ENCODE measurements around the gene ADAMTS7. TPM values are rescaled to one million over a fixed set of nuclear protein-coding genes. Genes with fewer than 3 reads are reported as not detected.
"Not testable (repeated sequence)": the region's sequence is repeated elsewhere in the genome, so short reads cannot be mapped to it uniquely, and the experiment has no call there.

ADAMTS7 gene
- total RNA-seq, 2 experiments from 2014 or later = 0.10 to 0.21 TPM

- H3K9me3 Mint-ChIP-seq = no peaks in the 10 kb centered on the region
- no peak overlapping the region for H3K27ac Mint-ChIP-seq
- peaks cover 4% of the 10 kb centered on the region for H3K4me1 Mint-ChIP-seq
- H3K36me3 Mint-ChIP-seq = no peaks in the 10 kb centered on the region
- peaks cover 14% of the 10 kb centered on the region for H3K27me3 Mint-ChIP-seq
- no peak overlapping the region for H3K4me3 Mint-ChIP-seq
- no peak for DNase-seq
Observed at GRCh38 chr15:78740904-78741274, 70.4 kb downstream of the ADAMTS7 start.

- no peak overlapping the region for H3K4me3 Mint-ChIP-seq
- no peaks in the 10 kb centered on the region for H3K9me3 Mint-ChIP-seq
- H3K27ac Mint-ChIP-seq = no peak overlapping the region
- peak; percentile 75 for DNase-seq
- H3K27me3 Mint-ChIP-seq = peaks cover 14% of the 10 kb centered on the region
- peaks cover 4% of the 10 kb centered on the region for H3K4me1 Mint-ChIP-seq
- no peaks in the 10 kb centered on the region for H3K36me3 Mint-ChIP-seq
Observed at GRCh38 chr15:78739996-78740903, 71.0 kb downstream of the ADAMTS7 start.

- H3K9me3 Mint-ChIP-seq = no peaks in the 10 kb centered on the region
- H3K4me3 Mint-ChIP-seq = no peak overlapping the region
- no peaks in the 10 kb centered on the region for H3K36me3 Mint-ChIP-seq
- DNase-seq = no peak
- peaks cover 18% of the 10 kb centered on the region for H3K27me3 Mint-ChIP-seq
- no peak overlapping the region for H3K27ac Mint-ChIP-seq
- peaks cover 4% of the 10 kb centered on the region for H3K4me1 Mint-ChIP-seq
Observed at GRCh38 chr15:78739206-78739605, 72.1 kb downstream of the ADAMTS7 start.

- not testable (repeated sequence) for H3K27ac Mint-ChIP-seq, H3K4me1 Mint-ChIP-seq, DNase-seq, H3K36me3 Mint-ChIP-seq, H3K4me3 Mint-ChIP-seq, H3K9me3 Mint-ChIP-seq
- peaks cover 18% of the 10 kb centered on the region for H3K27me3 Mint-ChIP-seq
Observed at GRCh38 chr15:78737931-78738558, 73.2 kb downstream of the ADAMTS7 start.

GRCh38 chr15:78737187-78737820 is 74.0 kb downstream of the ADAMTS7 start:
- H3K4me1 Mint-ChIP-seq = peaks cover 4% of the 10 kb centered on the region
- H3K9me3 Mint-ChIP-seq = no peaks in the 10 kb centered on the region
- no peak for DNase-seq
- H3K4me3 Mint-ChIP-seq = no peak overlapping the region
- no peaks in the 10 kb centered on the region for H3K36me3 Mint-ChIP-seq
- H3K27me3 Mint-ChIP-seq = peaks cover 18% of the 10 kb centered on the region
- no peak overlapping the region for H3K27ac Mint-ChIP-seq

- not testable (repeated sequence) for DNase-seq, H3K36me3 Mint-ChIP-seq, H3K27ac Mint-ChIP-seq, H3K4me1 Mint-ChIP-seq, H3K9me3 Mint-ChIP-seq, H3K4me3 Mint-ChIP-seq
- H3K27me3 Mint-ChIP-seq = peaks cover 18% of the 10 kb centered on the region
Observed at GRCh38 chr15:78736286-78736685, 75.0 kb downstream of the ADAMTS7 start.

- no peak for DNase-seq
- peaks cover 11% of the 10 kb centered on the region for H3K27me3 Mint-ChIP-seq
- peaks cover 1% of the 10 kb centered on the region for H3K4me1 Mint-ChIP-seq
- H3K27ac Mint-ChIP-seq = no peak overlapping the region
- no peak overlapping the region for H3K4me3 Mint-ChIP-seq
- no peaks in the 10 kb centered on the region for H3K9me3 Mint-ChIP-seq
- H3K36me3 Mint-ChIP-seq = no peaks in the 10 kb centered on the region
Observed at GRCh38 chr15:78734451-78735064, 76.7 kb downstream of the ADAMTS7 start.

- no peaks in the 10 kb centered on the region for H3K9me3 Mint-ChIP-seq
- DNase-seq = no peak
- H3K4me3 Mint-ChIP-seq = no peak overlapping the region
- H3K27ac Mint-ChIP-seq = no peak overlapping the region
- H3K36me3 Mint-ChIP-seq = no peaks in the 10 kb centered on the region
- peaks cover 4% of the 10 kb centered on the region for H3K27me3 Mint-ChIP-seq
- peaks cover 3% of the 10 kb centered on the region for H3K4me1 Mint-ChIP-seq
Observed at GRCh38 chr15:78732634-78733033, 78.6 kb downstream of the ADAMTS7 start.

GRCh38 chr15:78730955-78731354 is 80.3 kb downstream of the ADAMTS7 start:
- H3K4me3 Mint-ChIP-seq = no peak overlapping the region
- H3K4me1 Mint-ChIP-seq = peaks cover 3% of the 10 kb centered on the region
- no peak overlapping the region for H3K27ac Mint-ChIP-seq
- peaks cover 4% of the 10 kb centered on the region for H3K27me3 Mint-ChIP-seq
- H3K36me3 Mint-ChIP-seq = no peaks in the 10 kb centered on the region
- H3K9me3 Mint-ChIP-seq = no peaks in the 10 kb centered on the region
- no peak for DNase-seq

GRCh38 chr15:78728427-78728826 is 82.8 kb downstream of the ADAMTS7 start:
- H3K36me3 Mint-ChIP-seq, H3K4me1 Mint-ChIP-seq, H3K27ac Mint-ChIP-seq, H3K27me3 Mint-ChIP-seq, H3K4me3 Mint-ChIP-seq, DNase-seq, H3K9me3 Mint-ChIP-seq: not testable (repeated sequence)

- Mint-ChIP-seq H3K4me1 (peaks cover 3% of the 10 kb centered on the region), H3K36me3 (no peaks in the 10 kb centered on the region), H3K4me3 (no peak overlapping the region), H3K27ac (no peak overlapping the region), H3K9me3 (no peaks in the 10 kb centered on the region), H3K27me3 (no peaks in the 10 kb centered on the region)
- no peak for DNase-seq
Observed at GRCh38 chr15:78727561-78727960, 83.7 kb downstream of the ADAMTS7 start.

- H3K36me3 Mint-ChIP-seq = no peaks in the 10 kb centered on the region
- no peaks in the 10 kb centered on the region for H3K9me3 Mint-ChIP-seq
- H3K4me3 Mint-ChIP-seq = no peak overlapping the region
- no peak overlapping the region for H3K27ac Mint-ChIP-seq
- DNase-seq = peak; percentile 24
- peaks cover 3% of the 10 kb centered on the region for H3K4me1 Mint-ChIP-seq
- H3K27me3 Mint-ChIP-seq = no peaks in the 10 kb centered on the region
Observed at GRCh38 chr15:78726870-78727551, 84.3 kb downstream of the ADAMTS7 start.

- not testable (repeated sequence) for H3K9me3 Mint-ChIP-seq, DNase-seq, H3K36me3 Mint-ChIP-seq, H3K27ac Mint-ChIP-seq, H3K4me3 Mint-ChIP-seq, H3K4me1 Mint-ChIP-seq
- peaks cover 27% of the 10 kb centered on the region for H3K27me3 Mint-ChIP-seq
Observed at GRCh38 chr15:78719819-78720450, 91.3 kb downstream of the ADAMTS7 start.

GRCh38 chr15:78718837-78719236 is 92.4 kb downstream of the ADAMTS7 start:
- DNase-seq = no peak
- Mint-ChIP-seq H3K4me3 (no peak overlapping the region), H3K9me3 (peaks cover 1% of the 10 kb centered on the region), H3K36me3 (no peaks in the 10 kb centered on the region), H3K27ac (no peak overlapping the region), H3K4me1 (no peaks in the 10 kb centered on the region), H3K27me3 (peaks cover 27% of the 10 kb centered on the region)

Measured in activated naive CD8-positive, alpha-beta T cell treated with anti-CD3 and anti-CD28 coated beads for 36 hours (primary cell).